Astrocyte of the cerebellum (primary cell): Measurements from ENCODE around the gene SLC6A8.

ENCODE experiments used
- DNase-seq: peaks from one replicate; pipeline ENCODE4 v3.0.0-alpha.2; 2011; ENCODE audit warnings: low read depth
- H3K4me3 ChIP-seq: 2 replicates; pipeline ENCODE4 v1.5.1; 2011; ENCODE audit warnings: mild to moderate bottlenecking, low read depth, low read length, moderate library complexity
- in situ Hi-C: cut with HindIII; loops from 2 replicates; pipeline ENCODE4 v1.10.0; 2017; ENCODE audit warnings: low sequenced_read_pairs
- TF ChIP-seq, protein P1 (sequence below): IDR thresholded peaks from 2 replicates; pipeline ENCODE4 v1.5.1; 2012; ENCODE audit warnings: low read length, low read depth, moderate library complexity, mild to moderate bottlenecking; ENCODE audit errors: missing control alignments

SLC6A8 gene

GRCh38 chrX:153719238-153719637, 31.5 kb downstream of the SLC6A8 start:
- TF ChIP-seq, protein P1, sequence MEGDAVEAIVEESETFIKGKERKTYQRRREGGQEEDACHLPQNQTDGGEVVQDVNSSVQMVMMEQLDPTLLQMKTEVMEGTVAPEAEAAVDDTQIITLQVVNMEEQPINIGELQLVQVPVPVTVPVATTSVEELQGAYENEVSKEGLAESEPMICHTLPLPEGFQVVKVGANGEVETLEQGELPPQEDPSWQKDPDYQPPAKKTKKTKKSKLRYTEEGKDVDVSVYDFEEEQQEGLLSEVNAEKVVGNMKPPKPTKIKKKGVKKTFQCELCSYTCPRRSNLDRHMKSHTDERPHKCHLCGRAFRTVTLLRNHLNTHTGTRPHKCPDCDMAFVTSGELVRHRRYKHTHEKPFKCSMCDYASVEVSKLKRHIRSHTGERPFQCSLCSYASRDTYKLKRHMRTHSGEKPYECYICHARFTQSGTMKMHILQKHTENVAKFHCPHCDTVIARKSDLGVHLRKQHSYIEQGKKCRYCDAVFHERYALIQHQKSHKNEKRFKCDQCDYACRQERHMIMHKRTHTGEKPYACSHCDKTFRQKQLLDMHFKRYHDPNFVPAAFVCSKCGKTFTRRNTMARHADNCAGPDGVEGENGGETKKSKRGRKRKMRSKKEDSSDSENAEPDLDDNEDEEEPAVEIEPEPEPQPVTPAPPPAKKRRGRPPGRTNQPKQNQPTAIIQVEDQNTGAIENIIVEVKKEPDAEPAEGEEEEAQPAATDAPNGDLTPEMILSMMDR, result no peak
- no peak for DNase-seq
- no peak overlapping the region for H3K4me3 ChIP-seq
- in situ Hi-C loops, result no loop called here

GRCh38 chrX:153719701-153720100, 32.0 kb downstream of the SLC6A8 start:
- in situ Hi-C loops, result no loop called here
- TF ChIP-seq, protein P1, result no peak
- DNase-seq, result no peak
- no peak overlapping the region for H3K4me3 ChIP-seq

DNA sequence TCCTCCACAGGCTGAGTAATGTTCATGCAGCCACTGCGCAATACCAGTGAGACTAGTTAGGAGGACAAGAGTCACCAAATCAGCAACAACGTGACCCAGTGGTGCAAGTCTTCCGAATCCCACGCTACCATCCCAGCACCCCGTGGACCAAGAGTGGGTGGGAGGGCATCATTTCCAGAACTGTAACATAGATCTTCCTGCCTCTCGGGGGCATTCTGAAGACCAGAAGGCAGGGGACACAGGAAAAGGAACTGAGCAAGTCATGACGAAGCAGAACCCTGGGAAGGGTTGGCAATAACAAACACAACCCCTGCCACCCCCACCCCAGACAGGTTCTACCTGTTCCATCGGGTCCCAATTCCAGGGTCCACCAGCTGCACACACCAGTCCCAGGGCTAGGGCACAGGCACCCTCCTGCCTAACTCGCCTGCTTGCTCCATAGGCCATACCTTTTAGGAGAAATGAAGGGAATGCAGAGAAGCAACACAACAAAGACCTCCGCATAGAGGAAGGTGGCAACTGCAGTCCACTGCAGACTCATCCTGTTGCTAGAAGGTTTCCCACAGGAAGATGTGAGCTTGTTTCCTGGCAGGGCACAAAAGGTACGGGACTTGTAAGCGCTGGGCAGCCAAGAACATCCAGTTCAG, 35.1 kb downstream of the SLC6A8 start:
- TF ChIP-seq, protein P1, result no peak
- peak overlapping the region; percentile 61 for H3K4me3 ChIP-seq
- no peak for DNase-seq
- in situ Hi-C loops, result no loop called here

DNA sequence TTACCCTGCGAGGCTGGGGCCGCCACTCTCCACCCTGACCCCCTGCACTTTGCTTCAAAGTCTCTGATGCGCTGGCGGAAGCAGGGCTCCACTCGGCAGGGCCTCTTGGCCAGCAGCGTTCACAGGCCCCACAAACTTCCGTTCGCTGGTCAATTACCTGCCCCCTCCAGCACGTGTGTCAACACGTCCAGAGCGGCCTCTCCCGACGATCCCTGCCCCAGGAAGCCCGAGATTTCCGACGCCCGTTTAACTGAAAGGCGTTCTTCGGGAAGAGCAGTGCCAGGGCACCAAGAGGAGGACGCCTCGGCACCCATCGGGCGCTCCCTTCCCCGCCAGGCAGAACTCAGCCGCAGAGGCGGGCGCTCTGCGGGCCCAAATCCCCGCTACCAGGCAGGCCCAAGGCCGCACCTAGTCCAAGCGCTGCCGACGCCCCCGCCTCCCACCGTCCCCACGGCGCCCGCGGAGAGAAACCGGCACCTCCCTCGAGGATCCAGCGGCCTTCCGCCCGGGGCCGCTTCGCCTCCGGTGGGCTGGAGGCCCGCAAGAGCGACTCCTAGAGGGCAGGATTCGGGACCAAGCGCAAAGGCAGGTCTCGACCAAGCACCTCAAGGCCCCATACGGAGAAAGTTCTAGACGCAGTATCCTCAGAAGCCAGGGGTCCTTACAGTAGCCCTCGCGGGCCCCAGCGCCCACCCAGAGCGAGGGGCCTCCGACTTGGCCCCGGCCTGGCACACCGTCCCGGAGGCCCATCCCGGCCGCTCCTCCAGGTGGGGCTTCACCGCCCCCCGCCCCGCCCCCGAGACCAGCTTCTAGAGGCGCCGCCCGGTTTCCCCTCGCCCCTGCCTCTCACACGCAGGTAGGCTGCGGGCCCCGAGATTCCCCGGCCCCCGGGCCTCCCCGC, 35.9 kb downstream of the SLC6A8 start:
- TF ChIP-seq, protein P1, result peak; percentile 50
- no peak for DNase-seq
- peak overlapping the region; percentile 61 for H3K4me3 ChIP-seq
- in situ Hi-C loops, result no loop called here

DNA sequence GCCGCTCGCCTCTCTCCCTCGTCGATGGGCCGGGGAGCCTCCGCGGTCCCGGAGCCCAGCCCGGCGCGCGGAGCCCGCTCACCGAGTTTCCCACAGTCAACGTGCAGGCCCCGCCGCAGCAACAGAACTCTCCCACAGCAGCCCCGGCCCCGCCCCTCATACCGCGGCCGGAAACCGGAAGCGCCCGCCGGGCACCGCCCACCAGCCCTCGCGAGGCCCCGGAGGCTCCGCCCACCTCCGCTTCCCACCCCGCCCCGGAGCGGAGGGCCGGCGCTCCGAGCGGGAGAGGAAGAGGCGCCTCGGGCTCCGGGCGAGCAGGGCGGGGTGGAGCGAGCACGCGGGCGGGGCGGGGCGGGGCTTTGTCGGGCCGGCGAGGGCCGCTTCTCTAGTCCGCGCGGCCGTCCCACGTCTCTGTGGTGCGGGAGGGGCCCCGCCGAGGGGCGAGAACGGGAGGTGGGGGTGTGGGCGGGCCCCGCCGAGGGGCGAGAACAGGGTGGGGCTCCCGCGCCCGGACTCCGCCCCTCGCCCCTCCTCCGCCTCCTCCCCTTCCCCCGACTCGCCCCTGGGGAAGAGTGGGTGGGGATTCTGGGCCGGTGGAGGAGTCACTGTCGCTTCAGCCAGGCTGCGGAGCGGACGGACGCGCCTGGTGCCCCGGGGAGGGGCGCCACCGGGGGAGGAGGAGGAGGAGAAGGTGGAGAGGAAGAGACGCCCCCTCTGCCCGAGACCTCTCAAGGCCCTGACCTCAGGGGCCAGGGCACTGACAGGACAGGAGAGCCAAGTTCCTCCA, 36.7 kb downstream of the SLC6A8 start, which contains the start of the genes ABCD1 and BCAP31:
ABCD1 (plus strand) TSS at position 605 of the 787 bp plus-strand sequence. CDS start 411 bp downstream, outside the sequence.
BCAP31 (minus strand) TSS at position 136 of the 787 bp plus-strand sequence. CDS start 1,143 bp downstream, outside the sequence.
- in situ Hi-C loops, result no loop called here
- TF ChIP-seq, protein P1, result no peak
- H3K4me3 ChIP-seq, result peak within 1 kb of the TSS; percentile 61
- peak; percentile 44 for DNase-seq
